ENCODE measurements around the gene HECTD1. TPM values are rescaled to one million over a fixed set of nuclear protein-coding genes. Genes with fewer than 3 reads are reported as not detected.

The HECTD1 gene
- total RNA-seq, 1 donor from 2014 or later: 325 TPM

DNA sequence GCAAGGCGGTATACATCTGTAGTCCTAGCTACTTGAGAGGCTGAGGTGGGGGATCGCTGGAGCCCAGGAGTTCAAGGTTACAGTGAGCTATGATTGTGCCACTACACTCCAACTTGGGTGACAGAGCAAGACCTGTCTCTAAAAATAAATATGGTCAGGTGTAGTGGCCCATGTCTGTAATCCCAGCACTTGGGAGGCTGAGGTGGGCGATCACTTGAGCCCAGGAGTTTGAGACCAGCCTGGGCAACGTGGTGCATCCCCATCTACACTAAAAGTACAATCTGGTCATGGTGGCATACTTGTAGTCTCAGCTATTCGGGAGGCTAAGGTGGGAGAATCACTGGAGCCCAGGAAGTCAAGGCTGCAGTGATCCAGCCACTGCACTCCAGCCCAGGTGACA lies 40.6 kb downstream of the HECTD1 start:
- peak overlapping the region; percentile 80 for H3K27ac ChIP-seq
- intact Hi-C loops (cut with DNase I): loop anchor here (5.0 kb wide), 1 partner anchor 40 kb away; the partner anchor contains the start of gene HECTD1
- no peak for DNase-seq (ENCODE audit: extremely low spot score in 2 of 2)
- H3K9me3 ChIP-seq: no peaks in the 10 kb centered on the region
- no peak for TF ChIP-seq POLR2AphosphoS5 (IDR thresholded peaks at IDR 0.05; ENCODE audit: insufficient read depth in 1 of 2, low read depth in 1 of 2)
- TF ChIP-seq CTCF (IDR thresholded peaks at IDR 0.05): no peak
- TF ChIP-seq POLR2A (IDR thresholded peaks at IDR 0.05): no peak
- H3K4me3 ChIP-seq: no peak overlapping the region
- H3K36me3 ChIP-seq: peaks cover 0 to 65% of the 10 kb centered on the region in 2 donors
- H3K4me1 ChIP-seq: peaks cover 7% of the 10 kb centered on the region
- no peaks in the 10 kb centered on the region for H3K27me3 ChIP-seq

DNA sequence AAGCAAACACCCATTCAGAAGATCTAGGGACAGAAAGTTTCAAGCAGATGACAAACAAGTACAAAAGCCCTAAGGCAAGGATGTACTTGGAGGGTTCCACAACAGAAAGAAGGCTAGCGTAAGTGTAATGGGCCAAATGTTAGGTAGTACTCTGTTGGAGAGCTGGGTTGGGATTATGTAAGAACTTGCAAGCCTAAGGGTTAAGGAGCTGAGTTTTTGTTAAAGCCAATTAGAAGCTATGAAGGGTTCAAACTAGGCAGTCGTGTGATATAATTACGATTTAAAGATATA lies 41.4 kb downstream of the HECTD1 start:
- TF ChIP-seq CTCF (IDR thresholded peaks at IDR 0.05) (no peak), POLR2A (IDR thresholded peaks at IDR 0.05) (no peak), POLR2AphosphoS5 (IDR thresholded peaks at IDR 0.05; ENCODE audit: insufficient read depth in 1 of 2, low read depth in 1 of 2) (no peak)
- Histone ChIP-seq H3K4me3 (no peak overlapping the region), H3K9me3 (no peaks in the 10 kb centered on the region), H3K27ac (peak overlapping the region; percentile 80), H3K27me3 (no peaks in the 10 kb centered on the region), H3K4me1 (peaks cover 7% of the 10 kb centered on the region), H3K36me3 (peaks cover 0 to 59% of the 10 kb centered on the region in 2 donors)
- intact Hi-C loops (cut with DNase I): loop anchor here (5.0 kb wide), 1 partner anchor 41 kb away; the partner anchor contains the start of gene HECTD1
- no peak for DNase-seq (ENCODE audit: extremely low spot score in 2 of 2)

DNA sequence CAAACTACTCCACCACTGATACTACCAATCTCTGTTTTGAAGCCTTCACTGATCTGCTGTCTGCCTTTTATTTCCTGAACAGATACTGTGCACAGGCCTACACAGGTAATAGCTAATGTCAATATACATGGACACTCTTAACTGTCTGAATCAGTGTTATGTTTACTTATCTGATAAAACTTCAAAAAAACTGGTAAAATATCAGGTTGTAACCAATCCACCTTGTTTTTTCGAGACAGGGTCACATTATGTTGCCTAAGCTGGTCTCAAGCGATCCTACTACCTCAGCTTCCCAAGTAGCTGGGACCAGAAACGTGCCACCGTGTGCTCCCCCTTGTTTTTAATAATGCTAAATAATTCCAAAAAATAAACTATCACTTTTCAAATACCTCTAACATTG lies 43.5 kb downstream of the HECTD1 start:
- H3K9me3 ChIP-seq: no peaks in the 10 kb centered on the region
- intact Hi-C loops (cut with DNase I): no loop called here
- DNase-seq (ENCODE audit: extremely low spot score in 2 of 2): no peak
- TF ChIP-seq POLR2AphosphoS5 (IDR thresholded peaks at IDR 0.05; ENCODE audit: insufficient read depth in 1 of 2, low read depth in 1 of 2) (no peak), CTCF (IDR thresholded peaks at IDR 0.05) (no peak), POLR2A (IDR thresholded peaks at IDR 0.05) (no peak)
- peaks cover 7% of the 10 kb centered on the region for H3K4me1 ChIP-seq
- H3K27me3 ChIP-seq: no peaks in the 10 kb centered on the region
- peak overlapping the region; percentile 64 for H3K27ac ChIP-seq
- H3K4me3 ChIP-seq: no peak overlapping the region
- peaks cover 0 to 45% of the 10 kb centered on the region in 2 donors for H3K36me3 ChIP-seq

DNA sequence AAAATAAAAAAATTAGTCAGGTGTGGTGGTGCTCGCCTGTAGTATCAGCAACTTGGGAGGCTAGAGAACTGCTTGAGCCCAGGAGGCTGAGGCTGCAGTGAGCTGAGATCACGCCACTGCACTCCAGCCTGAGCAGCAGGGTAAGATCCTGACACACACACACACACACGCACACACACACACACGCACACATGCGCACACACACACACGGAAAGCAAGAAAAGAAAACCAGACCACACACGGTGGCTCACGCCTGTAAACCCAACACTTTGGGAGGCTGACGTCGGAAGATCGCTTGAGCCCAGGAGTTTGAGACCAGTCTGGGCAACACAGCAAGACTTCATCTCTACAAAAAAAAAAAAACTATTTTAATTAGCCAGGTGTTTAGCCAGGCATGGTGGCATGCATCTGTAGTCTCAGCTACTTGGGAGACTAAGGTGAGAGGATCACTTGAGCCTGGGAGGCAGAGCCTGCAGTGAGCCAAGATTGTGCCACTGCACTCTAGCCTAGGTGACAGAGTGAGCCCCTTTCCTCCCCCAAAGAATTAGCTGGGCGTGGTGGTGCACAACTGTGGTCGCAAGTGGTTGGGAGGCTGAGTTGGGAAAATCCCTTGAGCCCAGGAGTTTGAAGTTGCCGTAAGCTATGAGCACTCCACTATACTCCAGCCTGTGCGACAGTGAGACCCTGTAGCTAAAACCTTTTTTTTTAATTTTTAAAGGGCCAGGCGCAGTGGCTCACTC lies 44.5 kb downstream of the HECTD1 start:
- Histone ChIP-seq H3K27me3 (no peaks in the 10 kb centered on the region), H3K4me1 (peaks cover 11% of the 10 kb centered on the region), H3K27ac (peak overlapping the region; percentile 13), H3K9me3 (no peaks in the 10 kb centered on the region), H3K4me3 (no peak overlapping the region), H3K36me3 (peaks cover 0 to 45% of the 10 kb centered on the region in 2 donors)
- no peak for TF ChIP-seq POLR2AphosphoS5 (IDR thresholded peaks at IDR 0.05; ENCODE audit: insufficient read depth in 1 of 2, low read depth in 1 of 2)
- no peak for TF ChIP-seq CTCF (IDR thresholded peaks at IDR 0.05)
- no peak for TF ChIP-seq POLR2A (IDR thresholded peaks at IDR 0.05)
- intact Hi-C loops (cut with DNase I): no loop called here
- DNase-seq (ENCODE audit: extremely low spot score in 2 of 2): no peak

DNA sequence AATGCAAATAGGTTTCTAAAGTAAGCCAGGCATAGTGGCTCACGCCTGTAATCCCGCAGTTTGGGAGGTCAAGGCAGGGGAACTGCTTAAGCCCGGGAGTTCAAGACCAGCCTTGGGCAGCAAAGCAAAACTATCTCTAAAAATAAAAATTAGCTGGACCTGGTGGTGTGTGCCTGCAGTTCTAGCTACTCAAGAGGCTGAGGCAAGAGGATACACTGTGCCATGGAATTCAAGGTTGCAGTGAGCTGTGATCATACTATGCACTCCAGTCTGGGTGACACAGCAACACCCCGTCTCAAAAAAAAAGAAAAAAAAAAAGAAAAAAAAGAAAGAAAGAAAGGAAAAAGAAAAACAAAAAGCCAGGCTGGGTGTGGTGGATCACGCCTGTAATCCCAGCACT lies 46.3 kb downstream of the HECTD1 start:
- no peak overlapping the region for H3K4me3 ChIP-seq
- DNase-seq (ENCODE audit: extremely low spot score in 2 of 2): no peak
- no peaks in the 10 kb centered on the region for H3K27me3 ChIP-seq
- peaks cover 8% of the 10 kb centered on the region for H3K4me1 ChIP-seq
- TF ChIP-seq POLR2AphosphoS5 (IDR thresholded peaks at IDR 0.05; ENCODE audit: insufficient read depth in 1 of 2, low read depth in 1 of 2) (no peak), CTCF (IDR thresholded peaks at IDR 0.05) (no peak)
- H3K27ac ChIP-seq: no peak overlapping the region
- no peaks in the 10 kb centered on the region for H3K9me3 ChIP-seq
- intact Hi-C loops (cut with DNase I): no loop called here
- H3K36me3 ChIP-seq: peaks cover 0 to 44% of the 10 kb centered on the region in 2 donors
